HT-29 (cell line): ENCODE measurements around the gene TAF11L7. TPM values are rescaled to one million over a fixed set of nuclear protein-coding genes. Genes with fewer than 3 reads are reported as not detected.
"Not testable (repeated sequence)": the region's sequence is repeated elsewhere in the genome, so short reads cannot be mapped to it uniquely, and the experiment has no call there.

Experiments
- DNase-seq: peaks from one replicate; pipeline ENCODE4 v3.0.0-alpha.2; 2015; ENCODE audit warnings: low spot score
- small RNA-seq: library from RNA; depleted of rRNA; stranded (forward); fragments of <200 nt; gene quantifications from one replicate; pipeline ENCODE3, GENCODE V24; 2014
- total RNA-seq: library from RNA; depleted of rRNA; stranded (reverse); fragments of >200 nt; shearing (Covaris generic); gene quantifications from 2 replicates; pipeline ENCODE4 v1.2.3, GENCODE V29; 2014; rRNA removed

Gene TAF11L7
- total RNA-seq = not detected in 2 replicates

DNA sequence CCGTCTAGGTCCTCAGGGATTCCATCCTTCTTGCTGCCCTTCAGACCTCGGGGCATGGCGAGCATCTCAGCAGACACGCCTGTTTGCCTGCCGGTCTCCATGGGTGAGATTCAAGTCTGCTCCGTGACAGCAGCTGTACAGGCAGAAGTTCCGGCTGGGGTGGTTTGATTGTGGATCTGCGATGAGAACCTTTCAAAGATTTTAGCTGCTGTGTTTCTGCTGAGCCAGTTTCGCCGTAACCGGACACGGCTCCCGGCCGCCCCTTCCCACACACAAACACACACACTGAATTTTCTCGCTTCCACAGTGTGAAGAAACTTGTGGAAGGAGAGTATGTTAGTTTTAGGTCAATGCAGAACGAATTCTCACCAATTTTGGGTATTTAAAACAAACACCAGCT is at the start of gene TAF11L7:
Gene TAF11L7, minus strand, starts transcription at position 101 of the 400 bp plus-strand sequence.
- DNase-seq = not testable (repeated sequence)

DNA sequence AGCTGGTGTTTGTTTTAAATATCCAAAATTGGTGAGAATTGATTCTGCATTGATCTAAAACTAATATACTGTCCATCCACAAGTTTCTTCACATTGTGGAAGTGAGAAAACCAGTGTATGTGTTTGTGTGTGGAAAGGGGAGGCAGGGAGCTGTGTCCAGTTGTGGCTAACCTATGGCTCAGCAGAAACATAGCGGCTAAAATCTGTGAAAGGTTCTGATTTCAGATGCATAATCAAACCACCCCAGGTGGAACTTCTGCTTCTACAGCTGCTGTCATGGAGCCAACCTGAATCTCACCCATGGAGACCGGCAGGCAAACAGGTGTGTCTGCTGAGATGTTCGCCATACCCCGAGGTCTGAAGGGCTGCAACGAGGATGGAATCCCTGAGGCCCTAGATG is 48.6 kb upstream of the TAF11L7 start, which contains the start of gene TAF11L14:
Gene TAF11L14, plus strand, starts transcription at position 301 of the 400 bp plus-strand sequence.
- DNase-seq = no peak

DNA sequence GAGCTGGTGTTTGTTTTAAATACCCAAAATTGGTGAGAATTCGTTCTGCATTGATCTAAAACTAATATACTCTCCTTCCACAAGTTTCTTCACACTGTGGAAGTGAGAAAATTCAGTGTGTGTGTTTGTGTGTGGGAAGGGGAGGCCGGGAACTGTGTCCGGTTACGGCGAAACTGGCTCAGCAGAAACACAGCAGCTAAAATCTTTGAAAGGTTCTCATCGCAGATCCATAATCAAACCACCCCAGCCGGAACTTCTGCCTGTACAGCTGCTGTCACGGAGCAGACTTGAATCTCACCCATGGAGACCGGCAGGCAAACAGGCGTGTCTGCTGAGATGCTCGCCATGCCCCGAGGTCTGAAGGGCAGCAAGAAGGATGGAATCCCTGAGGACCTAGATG is 46.2 kb upstream of the TAF11L7 start, which contains the start of gene TAF11L13:
Gene TAF11L13, plus strand, starts transcription at position 301 of the 400 bp plus-strand sequence.
- DNase-seq = not testable (repeated sequence)

DNA sequence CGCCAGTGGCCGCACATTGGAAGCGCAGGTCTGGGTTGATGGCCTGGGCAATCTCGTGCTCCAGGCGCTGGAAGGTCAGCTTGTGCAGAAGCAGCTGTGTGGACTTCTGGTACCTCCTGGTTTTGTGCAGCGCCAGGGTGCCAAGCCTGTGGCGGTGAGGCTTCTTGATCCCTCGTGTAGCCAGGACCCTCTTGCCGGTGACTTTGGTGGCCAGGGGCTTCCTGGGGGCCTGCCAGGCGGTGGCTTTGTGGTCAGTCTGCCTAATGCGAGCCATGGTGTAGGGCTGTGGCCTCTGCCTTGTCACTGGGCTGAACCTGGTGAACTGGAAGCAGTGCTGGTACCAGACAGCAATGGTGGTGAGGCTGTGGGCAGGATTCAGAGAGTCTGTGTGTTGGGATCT is 40.1 kb upstream of the TAF11L7 start:
- DNase-seq = no peak

DNA sequence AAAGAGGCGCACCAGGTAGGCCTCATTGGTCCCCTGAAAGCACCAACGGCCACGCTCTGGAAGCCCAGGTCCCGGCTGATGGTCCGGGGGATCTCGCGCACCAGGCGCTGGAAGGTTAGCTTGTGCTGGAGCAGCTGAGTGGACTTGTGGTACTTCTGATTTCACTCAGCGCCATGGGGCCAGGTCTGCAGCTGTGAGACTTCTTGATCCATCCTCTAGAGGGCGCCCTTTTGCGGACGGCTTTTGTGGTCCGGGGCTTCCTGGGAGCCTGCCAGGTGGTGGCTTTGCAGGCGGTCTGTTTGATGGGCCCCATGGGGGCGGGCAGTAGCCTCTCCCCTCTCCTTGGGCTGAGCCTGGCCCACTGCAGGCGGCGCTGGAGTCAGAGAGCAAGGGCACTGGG is 35.1 kb upstream of the TAF11L7 start:
- DNase-seq = no peak

DNA sequence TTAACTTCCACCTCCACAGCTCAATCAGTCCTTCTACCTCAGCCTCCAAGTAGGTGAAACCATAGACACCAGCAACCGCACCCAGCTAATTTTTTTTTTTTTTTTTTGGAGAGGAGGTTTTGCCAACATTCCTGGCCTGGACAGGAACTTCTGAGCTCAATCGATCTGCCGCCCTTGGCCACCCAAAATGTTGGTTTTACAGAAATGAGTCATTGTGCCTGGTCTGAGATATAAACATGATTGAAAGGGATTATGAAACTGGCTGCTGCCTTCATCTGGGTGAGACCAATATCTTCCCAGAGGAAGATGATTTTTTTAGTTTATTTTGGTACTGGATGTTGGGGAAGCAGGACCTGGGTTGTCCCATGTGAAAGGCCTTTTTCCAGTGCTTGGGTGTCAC is 33.8 kb upstream of the TAF11L7 start:
- no peak for DNase-seq

DNA sequence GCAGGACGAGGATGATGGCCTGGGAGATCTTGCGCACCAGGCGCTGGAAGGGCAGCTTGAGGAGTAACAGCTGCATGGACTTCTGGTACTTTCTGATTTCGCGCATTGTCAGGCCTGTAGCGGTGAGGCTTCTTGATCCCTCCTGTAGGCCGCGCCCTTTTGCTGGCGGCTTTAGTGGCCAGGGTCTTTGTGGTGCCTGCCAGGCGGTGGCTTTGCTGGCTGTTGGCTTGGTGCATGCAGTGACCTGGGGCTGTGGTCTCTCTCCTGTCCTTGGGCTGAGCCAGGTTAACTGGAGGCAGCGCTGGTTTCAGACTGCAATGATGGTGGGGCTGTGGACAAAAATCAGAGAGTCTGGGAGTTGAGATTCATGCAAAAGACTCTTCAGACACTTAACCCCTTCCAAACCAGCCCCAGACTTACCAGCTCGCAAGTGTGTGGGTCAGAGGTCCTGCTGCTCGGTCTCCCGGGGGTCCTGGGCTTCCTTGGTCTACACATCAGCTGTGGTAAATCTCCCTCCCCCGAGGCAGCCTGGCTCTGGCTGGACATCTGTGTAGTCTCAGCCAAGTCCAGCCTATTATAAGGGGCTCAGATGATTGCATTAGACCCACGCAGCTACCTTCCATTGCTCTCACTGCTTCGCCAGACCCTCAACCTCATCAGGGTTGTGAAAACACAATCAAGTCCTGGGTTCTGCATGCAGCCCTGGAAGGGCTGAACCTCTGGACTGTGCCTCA is 29.5 kb upstream of the TAF11L7 start:
- no peak for DNase-seq

DNA sequence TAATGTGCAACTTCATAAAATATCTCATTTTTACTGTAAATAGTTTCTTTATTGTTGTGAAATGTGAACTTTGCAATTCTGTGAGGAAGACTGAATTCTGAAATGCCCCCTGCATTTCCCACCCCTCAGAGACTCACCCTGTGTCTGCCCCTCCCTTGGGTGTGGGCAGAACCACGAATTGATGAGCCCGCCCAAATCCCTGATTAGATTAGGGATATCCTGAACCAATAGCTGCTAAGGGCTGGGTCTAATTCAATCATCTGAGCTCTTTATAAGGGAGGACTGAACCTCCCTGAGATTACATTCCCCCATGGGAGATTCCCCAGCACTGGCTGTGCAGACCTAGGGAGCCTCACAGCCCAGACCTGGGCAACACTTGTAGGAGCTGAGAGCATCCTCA is 24.5 kb upstream of the TAF11L7 start, which contains the start of gene TAF11L12:
Gene TAF11L12, plus strand, starts transcription at position 301 of the 400 bp plus-strand sequence.
- DNase-seq = not testable (repeated sequence)

DNA sequence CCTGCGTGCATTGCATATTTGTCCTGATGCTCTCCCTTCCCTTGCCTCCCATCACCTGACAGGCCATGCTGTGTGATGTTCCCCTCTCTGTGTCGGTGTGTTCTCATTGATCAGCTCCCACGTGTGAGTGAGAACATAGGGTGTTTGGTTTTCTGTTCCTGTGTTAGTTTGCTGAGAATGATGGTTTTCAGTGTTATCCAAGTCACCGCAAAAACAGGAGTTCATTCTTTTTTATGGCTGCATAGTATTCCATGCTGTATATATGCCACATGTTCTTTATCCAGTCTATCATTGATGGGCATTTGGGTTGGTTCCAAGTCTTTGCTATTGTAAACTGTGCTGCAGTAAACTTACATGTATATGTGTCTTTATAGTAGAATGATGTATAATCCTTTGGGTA is 21.9 kb upstream of the TAF11L7 start:
- not testable (repeated sequence) for DNase-seq

DNA sequence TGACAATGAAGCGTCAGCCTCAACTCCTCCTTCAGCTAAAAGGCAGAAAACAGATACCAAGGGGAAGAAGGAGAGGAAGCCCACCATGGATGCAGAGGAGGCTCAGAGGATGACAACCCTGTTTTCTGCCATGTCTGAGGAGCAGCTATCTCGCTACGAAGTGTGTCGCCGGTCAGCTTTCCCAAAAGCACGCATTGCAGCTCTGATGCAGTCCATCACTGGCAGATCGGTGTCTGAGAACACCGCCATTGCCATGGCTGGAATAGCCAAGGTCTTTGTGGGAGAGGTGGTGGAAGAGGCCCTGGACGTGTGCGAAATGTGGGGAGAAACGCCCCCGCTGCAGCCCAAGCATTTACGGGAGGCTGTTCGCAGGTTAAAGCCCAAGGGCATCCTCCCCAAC is 19.4 kb upstream of the TAF11L7 start:
- DNase-seq = no peak

DNA sequence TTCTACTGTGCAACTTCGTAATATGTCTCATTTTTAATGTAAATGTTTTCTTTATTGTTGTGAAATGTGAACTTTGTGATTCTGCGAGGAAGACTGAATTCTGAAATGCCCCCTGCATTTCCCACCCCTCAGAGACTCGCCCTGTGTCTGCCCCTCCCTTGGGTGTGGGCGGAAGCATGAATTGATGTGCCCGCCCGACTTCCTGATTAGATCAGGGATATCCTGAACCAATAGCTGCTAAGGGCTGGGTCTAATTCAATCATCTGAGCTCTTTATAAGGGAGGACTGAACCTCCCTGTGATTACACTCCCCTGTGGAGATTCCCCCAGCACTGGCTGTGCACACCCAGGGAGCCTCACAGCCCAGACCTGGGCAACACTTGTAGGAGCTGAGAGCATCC is 18.3 kb upstream of the TAF11L7 start, which contains the start of gene TAF11L11:
Gene TAF11L11, plus strand, starts transcription at position 304 of the 400 bp plus-strand sequence.
- DNase-seq = not testable (repeated sequence)

DNA sequence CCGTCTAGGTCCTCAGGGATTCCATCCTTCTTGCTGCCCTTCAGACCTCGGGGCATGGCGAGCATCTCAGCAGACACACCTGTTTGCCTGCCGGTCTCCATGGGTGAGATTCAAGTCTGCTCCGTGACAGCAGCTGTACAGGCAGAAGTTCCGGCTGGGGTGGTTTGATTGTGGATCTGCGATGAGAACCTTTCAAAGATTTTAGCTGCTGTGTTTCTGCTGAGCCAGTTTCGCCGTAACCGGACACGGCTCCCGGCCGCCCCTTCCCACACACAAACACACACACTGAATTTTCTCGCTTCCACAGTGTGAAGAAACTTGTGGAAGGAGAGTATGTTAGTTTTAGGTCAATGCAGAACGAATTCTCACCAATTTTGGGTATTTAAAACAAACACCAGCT is 12.2 kb upstream of the TAF11L7 start, which contains the start of gene TAF11L10:
Gene TAF11L10, minus strand, starts transcription at position 101 of the 400 bp plus-strand sequence.
- not testable (repeated sequence) for DNase-seq

DNA sequence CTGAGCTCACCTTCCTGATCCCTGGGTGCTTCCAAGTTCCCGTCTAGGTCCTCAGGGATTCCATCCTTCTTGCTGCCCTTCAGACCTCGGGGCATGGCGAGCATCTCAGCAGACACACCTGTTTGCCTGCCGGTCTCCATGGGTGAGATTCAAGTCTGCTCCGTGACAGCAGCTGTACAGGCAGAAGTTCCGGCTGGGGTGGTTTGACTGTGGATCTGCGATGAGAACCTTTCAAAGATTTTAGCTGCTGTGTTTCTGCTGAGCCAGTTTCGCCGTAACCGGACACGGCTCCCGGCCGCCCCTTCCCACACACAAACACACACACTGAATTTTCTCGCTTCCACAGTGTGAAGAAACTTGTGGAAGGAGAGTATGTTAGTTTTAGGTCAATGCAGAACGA is 8.7 kb upstream of the TAF11L7 start, which contains the start of gene TAF11L9:
Gene TAF11L9, minus strand, starts transcription at position 140 of the 400 bp plus-strand sequence.
- not testable (repeated sequence) for DNase-seq

DNA sequence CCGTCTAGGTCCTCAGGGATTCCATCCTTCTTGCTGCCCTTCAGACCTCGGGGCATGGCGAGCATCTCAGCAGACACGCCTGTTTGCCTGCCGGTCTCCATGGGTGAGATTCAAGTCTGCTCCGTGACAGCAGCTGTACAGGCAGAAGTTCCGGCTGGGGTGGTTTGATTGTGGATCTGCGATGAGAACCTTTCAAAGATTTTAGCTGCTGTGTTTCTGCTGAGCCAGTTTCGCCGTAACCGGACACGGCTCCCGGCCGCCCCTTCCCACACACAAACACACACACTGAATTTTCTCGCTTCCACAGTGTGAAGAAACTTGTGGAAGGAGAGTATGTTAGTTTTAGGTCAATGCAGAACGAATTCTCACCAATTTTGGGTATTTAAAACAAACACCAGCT is 5.3 kb upstream of the TAF11L7 start, which contains the start of gene TAF11L8:
Gene TAF11L8, minus strand, starts transcription at position 101 of the 400 bp plus-strand sequence.
- DNase-seq = not testable (repeated sequence)

Small RNAs within 50 kb of the gene (small RNA-seq; reads per million reads assigned to genes)
- gene AC233724.3 = not detected
- gene AC233724.6 = not detected
- gene AC233724.7 = not detected

Other genes starting within 250 kb of the TAF11L7 start
- not detected in 2 replicates for gene TAF11L2, start 87.5 kb downstream of the TAF11L7 start, total RNA-seq
- gene TAF11L3, start 67.4 kb downstream of the TAF11L7 start, total RNA-seq = not detected in 2 replicates
- not detected in 2 replicates for gene TAF11L4, start 64.0 kb downstream of the TAF11L7 start, total RNA-seq
- gene TAF11L5, start 60.5 kb downstream of the TAF11L7 start, total RNA-seq = not detected in 2 replicates
- not detected in 2 replicates for gene TAF11L6, start 57.1 kb downstream of the TAF11L7 start, total RNA-seq
- not detected in 2 replicates for gene TAF11L8, start 5.2 kb upstream of the TAF11L7 start, total RNA-seq
- gene TAF11L9, start 8.6 kb upstream of the TAF11L7 start, total RNA-seq = not detected in 2 replicates
- not detected in 2 replicates for gene TAF11L10, start 12.1 kb upstream of the TAF11L7 start, total RNA-seq
- gene TAF11L11, start 18.4 kb upstream of the TAF11L7 start, total RNA-seq = not detected in 2 replicates
- not detected in 2 replicates for gene TAF11L12, start 24.6 kb upstream of the TAF11L7 start, total RNA-seq
- not detected in 2 replicates for gene TAF11L13, start 46.3 kb upstream of the TAF11L7 start, total RNA-seq
- not detected in 2 replicates for gene TAF11L14, start 48.7 kb upstream of the TAF11L7 start, total RNA-seq